Kidney glomerular epithelial cell (primary cell): ENCODE measurements around the gene WNT9A.
"Not testable (repeated sequence)": the region's sequence is repeated elsewhere in the genome, so short reads cannot be mapped to it uniquely, and the experiment has no call there.

Experiments used
- DNase-seq: peaks from one replicate; lab custom pipeline; 2025; lab: John Stamatoyannopoulos, UW

The WNT9A gene, protein sequence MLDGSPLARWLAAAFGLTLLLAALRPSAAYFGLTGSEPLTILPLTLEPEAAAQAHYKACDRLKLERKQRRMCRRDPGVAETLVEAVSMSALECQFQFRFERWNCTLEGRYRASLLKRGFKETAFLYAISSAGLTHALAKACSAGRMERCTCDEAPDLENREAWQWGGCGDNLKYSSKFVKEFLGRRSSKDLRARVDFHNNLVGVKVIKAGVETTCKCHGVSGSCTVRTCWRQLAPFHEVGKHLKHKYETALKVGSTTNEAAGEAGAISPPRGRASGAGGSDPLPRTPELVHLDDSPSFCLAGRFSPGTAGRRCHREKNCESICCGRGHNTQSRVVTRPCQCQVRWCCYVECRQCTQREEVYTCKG

DNA sequence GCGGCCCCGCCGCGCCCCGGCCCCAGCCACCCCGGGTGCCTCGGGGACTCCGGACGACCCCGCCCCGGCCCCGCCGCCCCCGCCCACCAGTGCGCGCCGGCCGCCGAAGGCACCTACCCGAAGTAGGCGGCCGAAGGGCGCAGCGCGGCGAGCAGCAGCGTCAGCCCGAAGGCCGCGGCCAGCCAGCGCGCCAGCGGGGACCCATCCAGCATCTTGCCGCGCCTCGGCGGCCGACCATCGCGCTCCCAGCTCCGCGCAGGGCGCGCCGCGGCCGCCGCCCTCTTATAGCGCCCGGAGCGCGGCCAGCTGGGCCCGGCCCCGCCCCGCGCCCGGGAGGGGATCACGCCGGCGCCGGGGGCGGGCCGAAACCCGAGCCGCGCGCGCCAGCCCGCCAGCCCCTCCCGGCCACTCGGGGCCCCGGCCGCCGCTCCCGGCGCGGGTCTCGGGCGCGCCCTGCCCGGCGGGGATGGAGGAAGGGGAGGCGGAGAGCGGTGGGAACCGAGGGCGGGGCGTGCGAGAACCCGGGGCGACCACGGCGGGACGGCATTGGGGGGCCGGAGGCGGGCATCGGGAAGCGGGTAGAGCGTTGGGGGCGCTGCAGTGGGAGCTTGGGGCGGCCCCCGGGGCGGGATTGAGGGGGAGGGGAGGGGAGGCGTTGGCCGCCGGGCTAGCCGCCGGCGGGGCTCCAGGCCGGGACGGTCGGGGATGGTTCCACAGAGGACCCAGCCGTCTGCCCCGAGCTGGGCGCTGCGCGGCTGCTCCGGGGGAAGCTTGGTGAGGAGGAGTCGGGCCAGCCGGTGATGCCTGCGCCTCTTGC, at the start of gene WNT9A:
TSS of gene WNT9A (minus strand) at position 257 of the 817 bp plus-strand sequence. CDS start at position 212, 45 bp downstream.
- DNase-seq: no peak

DNA sequence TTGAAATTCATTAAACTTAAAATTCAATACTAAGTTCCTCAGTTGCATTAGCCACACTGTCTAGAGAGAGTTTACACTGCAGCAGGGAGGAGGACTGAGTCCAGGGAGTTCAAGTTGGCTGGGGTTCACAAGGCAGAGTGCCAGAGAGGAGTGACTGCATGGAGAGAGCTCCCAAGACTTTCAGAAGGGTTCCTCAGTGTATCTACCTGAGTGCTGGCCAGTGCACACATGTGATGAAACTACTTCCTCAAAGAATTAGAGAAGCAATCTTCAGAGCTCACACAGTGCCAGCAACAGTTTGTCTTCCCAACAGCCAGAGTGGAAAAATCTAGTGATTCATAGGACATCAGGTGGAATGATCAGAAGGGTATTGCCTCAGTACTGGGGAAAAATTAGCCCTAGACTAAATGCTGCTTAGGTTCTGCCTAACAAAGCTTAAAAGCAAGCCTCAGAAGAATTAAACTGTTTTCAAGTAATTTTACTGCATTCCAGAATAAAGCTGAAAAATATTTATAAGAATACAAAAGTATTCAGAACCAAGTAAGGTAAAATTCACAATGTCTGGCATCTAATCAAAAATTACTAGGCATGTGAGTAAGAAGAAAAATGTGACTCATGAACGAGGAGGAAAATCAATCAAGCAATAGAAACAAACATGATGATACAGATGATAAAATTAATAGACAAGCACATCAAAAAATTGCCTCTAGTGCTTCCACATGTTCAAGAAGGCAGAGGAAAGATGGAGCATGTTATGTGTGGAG, 48.6 kb upstream of the WNT9A start:
- DNase-seq: no peak

DNA sequence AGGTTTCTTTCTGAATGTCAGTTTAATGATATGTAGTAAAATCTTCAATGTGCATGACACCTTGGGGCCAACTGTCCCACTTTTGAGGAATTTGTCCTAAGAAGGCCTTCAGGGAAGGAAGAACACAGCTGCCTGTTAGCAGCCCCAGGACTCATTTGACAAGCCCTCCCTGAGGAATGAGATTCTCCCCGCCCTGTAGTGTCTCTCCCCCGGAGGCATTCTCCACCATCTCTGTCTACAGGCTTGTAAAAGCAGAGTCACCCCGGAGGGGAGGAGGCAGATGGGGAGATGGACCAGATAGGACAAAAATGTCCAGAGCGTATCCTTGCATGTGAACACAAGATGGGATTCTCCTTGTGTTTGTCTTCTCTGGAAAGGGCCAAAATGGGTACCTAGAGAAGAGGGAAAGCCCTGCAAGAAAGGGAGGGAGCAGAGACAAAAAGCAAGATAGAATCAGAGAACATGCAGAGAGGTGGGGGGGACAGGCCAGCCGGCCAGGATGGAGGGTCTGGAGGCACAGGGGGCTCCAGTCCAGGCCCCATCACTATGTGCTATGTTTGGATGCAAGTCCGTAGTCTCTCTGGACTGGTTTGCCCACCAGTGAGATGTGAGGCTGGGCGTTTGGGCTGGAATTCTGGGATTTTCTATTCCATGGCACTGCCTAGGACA, 47.0 kb upstream of the WNT9A start:
- no peak for DNase-seq

DNA sequence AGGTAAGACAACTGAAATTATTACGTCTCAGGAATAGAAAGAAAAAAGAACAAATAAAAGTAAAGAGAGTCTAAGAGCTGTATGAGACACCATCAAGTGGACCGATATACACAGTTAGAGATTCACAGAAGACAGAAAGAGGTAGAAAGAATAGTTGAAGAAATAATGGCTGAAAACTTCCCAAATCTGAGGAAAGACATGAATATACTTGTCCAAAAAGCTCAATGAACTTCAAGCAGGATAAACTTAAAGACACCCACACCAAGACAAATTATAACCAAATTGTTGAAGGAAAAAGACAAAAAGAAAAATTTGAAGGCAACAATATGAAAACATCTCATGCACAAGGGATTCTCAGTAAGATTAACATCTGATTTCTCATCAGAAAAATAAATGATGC, 39.4 kb upstream of the WNT9A start:
- DNase-seq: no peak

DNA sequence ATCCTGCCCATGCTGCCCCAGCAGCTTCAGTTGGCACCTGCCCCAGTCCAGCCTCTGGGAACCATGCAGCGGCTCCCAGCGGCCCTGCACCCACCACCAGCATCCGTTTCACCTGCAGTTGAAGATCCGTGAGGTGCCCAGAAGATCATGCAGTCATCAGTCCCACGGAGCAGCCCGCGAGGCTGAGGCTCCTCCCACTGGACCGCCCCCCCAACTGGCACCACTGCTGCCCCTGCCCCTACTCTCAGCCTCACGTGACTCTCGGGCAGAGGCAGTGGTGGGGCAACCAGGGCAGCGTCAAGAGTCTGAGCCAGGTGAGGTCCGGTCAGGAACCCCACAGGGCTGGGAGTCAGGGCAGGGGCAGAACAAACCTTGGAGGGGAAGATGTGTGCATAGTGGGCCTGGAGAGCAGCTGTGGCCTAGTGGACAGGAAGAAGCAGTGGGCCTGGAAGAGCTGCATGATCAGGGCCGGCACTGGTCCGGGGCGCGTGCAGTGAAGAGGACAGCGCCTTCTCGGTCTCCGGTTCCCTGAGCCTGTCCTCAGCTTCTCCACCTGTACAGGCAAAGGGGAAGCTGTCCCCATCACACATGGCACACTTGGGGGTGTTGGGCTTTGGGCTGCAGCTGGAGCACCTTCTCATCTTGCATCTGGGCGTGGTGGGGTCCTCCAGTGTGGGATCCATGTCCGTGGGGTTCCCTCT, 28.0 kb upstream of the WNT9A start:
- DNase-seq: not testable (repeated sequence)

DNA sequence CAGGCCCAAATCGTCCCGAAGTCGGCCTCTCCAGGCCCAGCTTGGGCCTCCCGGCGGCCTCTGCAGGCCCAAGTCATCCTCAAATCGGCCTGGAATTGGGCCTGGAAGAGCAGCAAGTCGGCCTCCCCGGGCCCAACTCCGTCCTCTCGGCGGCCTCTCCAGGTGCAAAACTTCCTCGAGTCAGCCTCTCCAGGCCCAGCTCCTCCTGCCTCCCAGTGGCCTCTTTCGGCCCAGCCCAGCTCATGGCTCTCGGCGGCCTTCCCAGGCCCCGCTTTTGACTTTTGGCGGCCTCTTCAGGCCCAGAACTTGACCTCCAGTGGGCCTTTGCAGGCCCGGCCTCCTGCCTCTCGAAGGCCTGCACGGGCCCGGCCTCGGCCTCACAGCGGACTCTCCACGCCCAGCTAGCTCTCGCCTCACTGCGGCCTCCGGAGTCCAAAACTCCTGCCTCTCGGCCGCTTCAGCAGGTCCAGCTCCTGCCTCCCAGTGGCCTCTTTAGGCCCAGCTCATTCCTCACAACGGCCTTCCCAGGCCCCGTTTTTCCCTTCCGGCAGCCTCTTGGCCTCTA, 26.1 kb upstream of the WNT9A start:
- DNase-seq: not testable (repeated sequence)

DNA sequence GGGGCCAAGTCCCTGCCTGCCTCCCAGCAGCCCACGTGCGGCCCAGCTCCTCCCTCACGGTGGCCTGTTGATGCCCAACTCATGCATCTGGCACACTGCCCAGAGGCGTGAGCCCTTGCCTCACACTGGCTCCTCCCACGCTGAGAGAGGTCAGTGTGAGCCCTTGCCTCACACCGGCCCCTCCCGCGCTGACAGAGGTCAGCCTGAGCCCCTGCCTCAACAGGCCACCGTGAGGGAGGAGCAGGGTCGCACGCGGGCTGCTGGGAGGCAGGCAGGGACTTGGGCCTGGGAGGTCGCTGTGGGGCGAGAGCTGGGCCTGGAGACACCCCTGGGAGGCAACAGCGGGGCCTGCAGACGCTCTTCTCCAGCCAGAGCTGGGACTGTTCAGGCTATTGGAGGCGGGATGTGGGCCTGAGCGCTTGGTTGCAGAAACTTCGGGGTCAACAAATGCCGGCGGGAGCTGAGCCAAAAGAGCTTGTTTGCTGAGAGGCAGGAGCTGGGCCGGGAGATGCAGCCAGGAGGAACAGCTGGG, 25.2 kb upstream of the WNT9A start:
- DNase-seq: not testable (repeated sequence)

DNA sequence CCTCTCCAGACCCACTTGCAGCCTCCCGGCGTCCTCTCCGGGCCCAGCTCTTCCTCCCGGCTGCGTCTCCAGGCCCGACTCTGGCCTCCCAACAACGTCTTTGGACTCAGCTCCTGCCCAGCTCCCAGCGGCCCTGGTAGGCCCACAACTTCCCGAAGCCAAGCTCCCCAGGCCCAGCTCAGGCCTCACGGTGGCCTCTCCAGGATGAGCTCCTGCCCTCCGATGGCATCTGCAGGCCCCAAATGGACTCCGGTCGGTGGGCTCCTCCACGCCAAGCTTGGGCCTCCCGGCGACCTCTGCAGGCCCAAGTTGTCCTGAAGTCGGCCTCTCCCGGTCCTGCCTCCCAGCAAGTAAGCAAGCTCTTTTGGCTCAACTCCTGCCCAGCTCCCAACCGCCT, 24.5 kb upstream of the WNT9A start:
- not testable (repeated sequence) for DNase-seq

DNA sequence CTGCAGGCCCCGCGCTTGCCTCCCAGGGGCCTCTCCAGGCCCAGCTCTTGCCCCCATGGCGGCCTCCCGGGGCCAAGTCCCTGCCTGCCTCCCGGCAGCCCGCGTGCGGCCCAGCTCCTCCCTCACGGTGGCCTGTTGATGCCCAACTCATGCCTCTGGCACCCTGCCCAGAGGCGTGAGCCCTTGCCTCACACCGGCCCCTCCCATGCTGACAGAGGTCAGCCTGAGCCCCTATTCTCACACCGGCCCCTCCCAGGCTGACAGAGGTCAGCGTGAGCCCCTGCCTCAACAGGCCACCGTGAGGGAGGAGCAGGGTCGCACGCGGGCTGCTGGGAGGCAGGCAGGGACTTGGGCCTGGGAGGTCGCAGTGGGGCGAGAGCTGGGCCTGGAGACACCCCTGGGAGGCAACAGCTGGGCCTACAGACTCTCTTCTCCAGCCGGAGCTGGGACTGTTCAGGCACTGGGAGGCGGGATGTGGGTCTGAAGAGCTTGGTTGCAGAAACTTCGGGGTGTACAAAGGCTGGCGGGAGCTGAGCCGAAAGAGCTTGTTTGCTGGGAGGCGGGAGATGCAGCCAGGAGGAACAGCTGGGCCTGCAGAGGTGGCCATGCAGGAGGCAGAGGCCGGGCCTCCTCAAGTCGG, 24.0 kb upstream of the WNT9A start:
- not testable (repeated sequence) for DNase-seq

DNA sequence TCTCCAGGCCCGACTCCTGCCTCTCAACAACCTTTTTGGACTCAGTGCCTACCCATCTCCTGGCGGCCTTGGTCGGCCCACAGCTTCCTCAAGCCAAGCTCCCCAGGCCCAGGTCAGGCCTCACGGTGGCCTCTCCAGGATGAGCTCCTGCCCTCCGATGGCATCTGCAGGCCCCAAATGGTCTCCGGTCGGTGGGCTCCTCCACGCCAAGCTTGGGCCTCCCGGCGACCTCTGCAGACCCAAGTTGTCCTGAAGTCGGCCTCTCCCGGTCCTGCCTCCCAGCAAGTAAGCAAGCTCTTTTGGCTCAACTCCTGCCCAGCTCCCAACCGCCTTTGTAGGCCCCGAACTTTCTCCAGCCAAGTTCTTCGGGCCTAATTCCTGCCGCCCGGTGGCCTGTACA, 23.5 kb upstream of the WNT9A start:
- DNase-seq: not testable (repeated sequence)

DNA sequence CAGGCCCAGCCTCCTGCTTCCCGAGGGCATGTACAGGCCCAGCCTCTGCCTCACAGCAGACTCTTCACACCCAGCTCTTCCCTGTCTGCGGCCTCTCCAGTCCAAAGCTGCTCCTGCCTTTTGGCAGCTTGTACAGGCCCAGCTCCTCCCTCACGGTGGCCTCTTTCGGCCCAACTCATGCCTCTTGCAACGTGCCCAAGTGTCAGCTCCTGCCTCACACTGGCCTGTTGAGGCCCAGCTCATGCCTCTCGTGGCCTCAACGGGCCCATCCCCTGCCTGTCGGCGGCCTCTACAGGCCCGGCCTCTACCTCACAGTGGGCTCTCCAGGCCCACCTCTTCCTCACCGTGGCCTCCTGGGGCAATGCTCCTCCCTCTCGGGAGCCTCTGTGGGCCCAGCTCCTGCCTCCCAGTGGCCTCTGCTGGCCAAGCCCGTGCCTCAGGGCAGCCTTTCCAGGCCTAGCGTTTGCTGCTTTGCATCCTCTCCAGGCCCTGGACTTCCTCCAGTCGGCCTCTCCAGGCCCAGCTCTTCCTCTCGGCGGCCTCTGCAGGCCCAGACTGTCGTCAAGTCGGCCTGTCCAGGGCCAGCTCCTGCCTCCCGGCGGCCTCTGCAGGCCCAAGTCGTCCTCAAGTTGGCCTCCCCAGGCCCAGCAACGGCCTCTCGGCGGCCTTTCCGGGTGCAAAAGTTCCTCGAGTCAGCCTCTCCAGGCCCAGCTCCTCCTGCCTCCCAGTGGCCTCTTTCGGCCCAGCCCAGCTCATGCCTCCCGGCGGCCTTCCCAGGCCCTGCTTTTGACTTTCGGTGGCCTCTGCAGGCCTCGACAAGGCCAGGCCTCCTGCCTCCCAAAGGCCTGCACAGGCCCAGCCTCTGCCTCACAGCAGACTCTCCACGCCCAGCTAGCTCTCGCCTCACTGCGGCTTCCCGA, 22.6 kb upstream of the WNT9A start:
- DNase-seq: not testable (repeated sequence)

DNA sequence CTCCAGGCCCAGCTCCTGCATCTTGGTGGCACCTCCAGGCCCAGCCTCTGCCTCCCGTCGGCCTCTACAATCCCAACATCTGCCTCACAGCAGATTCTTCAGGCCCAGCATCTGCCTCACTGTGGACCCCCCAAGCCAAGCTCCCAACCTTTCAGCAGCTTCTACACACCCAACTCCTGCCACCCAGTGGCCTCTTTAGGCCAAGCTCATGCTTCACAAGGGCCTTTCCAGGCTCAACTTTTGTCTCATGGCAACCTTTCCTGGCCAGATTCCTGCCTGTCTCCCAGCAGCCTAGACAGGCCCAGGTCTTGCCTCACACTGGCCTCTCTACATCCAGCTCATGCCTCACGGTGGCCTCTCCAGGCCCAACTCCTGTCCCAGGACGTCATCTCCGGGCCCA, 20.1 kb upstream of the WNT9A start:
- DNase-seq: not testable (repeated sequence)

DNA sequence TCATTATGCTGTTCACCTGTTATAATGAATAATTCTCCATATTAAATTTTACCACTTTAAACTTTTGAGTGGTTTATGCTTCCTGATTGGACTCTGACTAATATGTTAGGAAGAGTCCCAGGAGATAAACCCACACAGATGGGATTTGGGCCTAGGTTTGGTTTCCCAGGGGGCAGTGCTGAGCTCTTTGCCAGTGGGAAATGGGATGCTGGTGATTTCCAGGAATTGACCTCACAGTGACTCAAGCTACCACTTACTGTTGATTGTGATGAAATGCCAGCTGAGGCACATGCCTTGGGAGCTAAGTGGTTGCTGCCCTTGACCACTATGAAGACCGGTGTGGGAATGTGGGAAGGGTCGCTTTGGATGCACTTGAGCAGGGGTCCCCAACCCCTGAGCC, 19.0 kb upstream of the WNT9A start:
- DNase-seq: not testable (repeated sequence)

DNA sequence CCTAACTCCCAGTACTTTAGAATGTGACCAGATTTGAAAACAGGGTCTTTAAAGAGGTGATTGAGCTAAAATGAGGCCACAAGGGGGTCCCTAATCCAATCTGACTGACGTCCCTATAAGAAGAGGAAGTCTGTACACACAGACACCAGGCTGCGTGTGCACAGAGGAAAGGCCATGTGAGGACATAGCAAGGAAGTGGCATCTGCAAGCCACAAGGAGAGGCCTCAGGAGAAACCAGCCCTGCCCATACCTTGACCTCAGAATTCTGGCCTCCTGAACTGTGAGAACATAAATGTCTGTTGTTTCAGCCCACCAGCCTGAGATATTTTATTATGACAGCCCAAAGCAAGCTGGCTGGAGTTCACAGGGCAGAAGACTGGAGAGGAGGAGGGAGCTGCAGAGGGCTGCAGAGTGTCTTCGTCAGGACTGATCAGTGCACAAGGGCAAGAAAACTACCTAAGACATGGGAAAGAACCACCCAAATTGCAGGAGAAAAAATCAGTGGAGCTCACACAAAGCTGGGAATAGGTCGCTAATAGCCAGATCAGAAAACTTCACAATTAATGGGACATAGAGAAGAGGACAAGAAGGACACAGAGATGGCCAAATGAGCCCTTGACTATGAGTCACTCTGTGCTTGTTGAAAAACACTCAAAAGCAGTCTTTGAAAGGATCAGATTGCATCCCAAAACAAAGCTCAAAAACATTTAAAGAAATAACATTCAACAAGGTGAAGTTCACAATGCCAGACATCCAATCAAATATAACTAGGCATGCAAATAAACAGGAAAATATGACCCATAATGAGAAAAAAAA, 14.1 kb upstream of the WNT9A start:
- no peak for DNase-seq

DNA sequence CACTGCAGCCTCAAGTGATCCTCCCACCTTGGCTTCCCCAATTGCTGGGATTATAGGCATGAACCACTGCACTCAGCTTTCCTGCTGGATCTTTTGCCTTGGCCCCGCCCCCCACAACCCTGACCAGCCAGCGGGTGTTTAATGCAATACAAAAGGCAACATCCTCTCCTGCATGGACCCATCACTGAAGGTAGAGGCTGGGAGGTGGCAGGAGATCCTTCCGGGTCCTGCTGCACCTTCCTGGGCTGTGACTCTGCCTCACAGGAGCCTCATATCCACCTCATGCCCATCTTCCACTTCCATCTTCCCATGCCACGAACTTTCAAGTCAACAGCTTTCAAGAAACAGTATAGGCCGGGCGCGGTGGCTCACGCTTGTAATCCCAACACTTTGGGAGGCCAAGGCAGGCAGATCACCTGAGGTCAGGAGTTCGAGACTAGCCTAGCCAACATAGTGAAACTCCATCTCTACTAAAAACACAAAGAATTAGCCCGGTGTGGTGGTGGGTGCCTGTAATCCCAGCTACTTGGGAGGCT, 11.7 kb upstream of the WNT9A start:
- DNase-seq: no peak

DNA sequence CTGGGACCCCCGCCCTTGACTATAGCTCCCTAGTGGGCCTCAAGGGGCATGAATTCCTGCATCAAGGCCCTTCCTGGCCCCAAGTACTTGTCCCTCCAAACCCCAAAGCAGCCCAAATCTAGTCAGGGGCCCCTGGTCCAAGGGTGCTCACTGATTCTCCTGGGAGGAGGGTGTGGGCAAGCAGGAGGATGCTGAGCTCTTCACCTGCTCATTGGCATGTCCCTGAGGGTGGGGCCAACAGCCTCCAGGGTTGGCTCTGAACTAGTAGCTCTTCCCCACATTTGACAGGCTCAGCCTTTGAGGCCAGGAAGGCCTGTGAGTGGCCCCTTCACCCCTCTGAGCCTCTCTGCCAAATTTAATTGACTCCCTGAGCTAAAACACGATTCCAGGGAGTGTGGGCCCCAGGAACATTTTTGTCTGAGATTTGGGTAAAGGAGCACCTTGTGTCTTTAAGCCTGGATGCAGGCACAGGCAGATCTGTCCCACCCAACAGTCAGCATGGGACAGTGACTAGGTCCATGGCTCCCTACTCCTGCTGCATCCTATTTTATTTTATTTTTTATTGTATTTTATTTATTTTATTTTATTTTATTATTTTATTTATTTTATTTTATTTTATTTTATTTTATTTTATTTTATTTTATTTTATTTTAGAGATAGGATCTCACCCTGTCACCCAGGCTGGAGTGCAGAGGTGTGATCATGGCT, 11.0 kb upstream of the WNT9A start:
- DNase-seq: no peak

DNA sequence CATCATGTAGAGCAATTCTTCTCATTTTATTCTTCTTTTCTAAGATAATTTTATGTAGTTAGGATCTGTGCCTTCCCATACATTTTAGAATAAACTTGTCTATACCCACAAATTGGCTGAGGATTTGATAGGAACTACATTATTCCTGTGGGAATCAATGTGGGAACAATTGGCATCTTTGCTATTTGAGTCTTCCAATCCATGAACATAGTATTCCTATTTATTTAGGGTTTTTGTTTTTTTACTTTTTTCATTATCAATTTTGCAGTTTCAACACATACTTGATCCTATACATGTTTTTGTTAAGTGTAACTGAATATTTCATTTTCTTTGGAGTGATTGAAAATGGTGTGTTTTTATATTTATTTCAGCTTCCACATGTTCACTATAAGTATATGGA, 8.1 kb upstream of the WNT9A start:
- no peak for DNase-seq
